Right ventricle myocardium inferior (tissue), 1 donor: ENCODE data around the gene TFIP11. TPM values are rescaled to one million over a fixed set of nuclear protein-coding genes. Genes with fewer than 3 reads are reported as not detected.

ENCODE experiments used
- ATAC-seq: fragments of 200-7000 bp; cut with Tn5 transposase; one replicate; pipeline ENCODE4 v1.9.1; 2020; ENCODE audit warnings: mild to moderate bottlenecking, moderate library complexity
- DNase-seq: peaks from one replicate; pipeline ENCODE4 v3.0.0; 2021; ENCODE audit errors: missing footprints
- intact Hi-C: fragments of 100-400 bp; cut with DNase I; formaldehyde crosslinking; loops from one replicate; pipeline ENCODE4 v1.11.0; 2022
- long read RNA-seq: library from polyadenylated mRNA; unstranded; transcript quantifications from one replicate; pipeline ENCODE4 v2.0.0, GENCODE V29; 2021
- total RNA-seq: library from RNA; stranded (reverse); fragmentation: NEBNext Ultra II Directional; extraction: Animal tissue kit (Norgen Biotek cat#: 25700); gene quantifications from one replicate; pipeline ENCODE4 v1.2.1, GENCODE V29; 2021
- donor health status: DM: no; HTN: yes; CAD: no; lungs with severe emphysema.

TFIP11 gene
- 20.3 TPM for total RNA-seq
- long read RNA-seq, transcript TFIP11-204 (15 exons, 3,586 nt) = major isoform, 25 of 42 reads
- long read RNA-seq, transcript TFIP11-201 (16 exons, 2,896 nt) = minor isoform, 6 of 42 reads
- long read RNA-seq, partial matches to known transcripts = 2 of 42 reads
- long read RNA-seq, other reads (novel, unspliced or antisense) = 8 of 42 reads

DNA sequence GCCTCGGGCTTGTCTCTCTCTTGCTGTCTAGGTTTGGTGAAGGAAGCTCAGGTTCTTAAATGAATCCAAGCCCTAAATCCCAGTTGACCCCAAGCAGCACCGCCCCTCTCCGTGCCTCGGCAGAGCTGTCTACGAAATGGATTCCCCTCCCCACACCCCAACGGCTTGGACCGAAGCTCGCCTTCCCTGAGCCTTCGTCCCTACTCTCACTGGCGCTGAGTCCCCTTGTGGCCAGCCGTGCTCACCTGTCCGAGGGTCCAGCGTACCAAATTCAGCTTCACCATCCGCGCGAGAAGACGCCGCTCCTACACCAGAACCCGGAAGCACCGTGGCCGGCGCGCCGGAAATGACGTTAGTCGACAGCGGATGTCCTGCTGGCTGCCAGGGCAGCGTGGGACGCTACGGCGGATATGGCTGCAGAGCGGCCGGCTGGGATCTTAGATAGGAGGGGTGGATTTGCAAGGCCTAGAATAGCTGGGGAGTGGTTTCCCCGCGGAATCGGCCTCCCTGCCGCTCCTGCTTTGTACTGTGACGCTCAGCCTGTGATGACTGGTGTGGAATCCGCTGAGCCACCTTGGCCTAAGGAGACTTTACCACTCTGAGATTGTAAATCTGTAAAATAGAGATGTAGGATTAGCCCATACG is at the start of gene TFIP11:
Gene TFIP11, minus strand, starts transcription at position 325 of the 645 bp plus-strand sequence. CDS start 2,201 bp downstream, outside the sequence.
- intact Hi-C loops = no loop called here
- DNase-seq (peak; percentile 98), ATAC-seq (peak; percentile 97)

DNA sequence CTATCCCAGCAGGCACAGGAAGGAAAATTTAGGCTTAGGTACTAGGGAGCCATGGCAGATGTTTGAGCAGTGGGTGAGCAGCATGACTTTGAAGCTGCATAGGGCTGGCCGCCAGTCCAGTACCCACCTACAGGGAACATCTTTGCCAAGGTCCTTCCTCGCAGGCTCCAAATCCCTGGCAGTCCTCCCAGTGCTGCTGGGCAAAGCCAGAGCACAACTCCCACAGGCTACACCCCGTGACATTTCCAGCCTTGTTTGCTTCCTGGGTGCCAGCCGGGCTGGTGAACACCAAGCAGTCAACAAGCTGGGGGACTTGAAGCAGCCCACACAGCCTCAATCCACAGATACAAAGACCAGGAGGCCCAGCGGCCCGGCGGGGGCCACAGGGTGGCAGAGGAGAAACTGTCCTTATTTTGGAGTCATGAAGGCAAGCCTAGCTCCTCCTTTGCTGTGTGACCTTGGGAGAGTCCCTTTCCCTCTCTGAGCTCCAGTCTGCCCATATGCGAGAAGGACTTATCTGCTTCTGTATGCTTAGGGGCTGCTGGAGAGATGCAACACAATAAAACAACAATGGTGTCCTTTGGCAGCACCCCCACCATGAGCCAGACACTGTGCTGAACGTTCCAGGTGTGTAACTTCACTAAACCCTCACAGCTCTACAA is 49.6 kb upstream of the TFIP11 start:
- DNase-seq = peak; percentile 80
- intact Hi-C loops = no loop called here

DNA sequence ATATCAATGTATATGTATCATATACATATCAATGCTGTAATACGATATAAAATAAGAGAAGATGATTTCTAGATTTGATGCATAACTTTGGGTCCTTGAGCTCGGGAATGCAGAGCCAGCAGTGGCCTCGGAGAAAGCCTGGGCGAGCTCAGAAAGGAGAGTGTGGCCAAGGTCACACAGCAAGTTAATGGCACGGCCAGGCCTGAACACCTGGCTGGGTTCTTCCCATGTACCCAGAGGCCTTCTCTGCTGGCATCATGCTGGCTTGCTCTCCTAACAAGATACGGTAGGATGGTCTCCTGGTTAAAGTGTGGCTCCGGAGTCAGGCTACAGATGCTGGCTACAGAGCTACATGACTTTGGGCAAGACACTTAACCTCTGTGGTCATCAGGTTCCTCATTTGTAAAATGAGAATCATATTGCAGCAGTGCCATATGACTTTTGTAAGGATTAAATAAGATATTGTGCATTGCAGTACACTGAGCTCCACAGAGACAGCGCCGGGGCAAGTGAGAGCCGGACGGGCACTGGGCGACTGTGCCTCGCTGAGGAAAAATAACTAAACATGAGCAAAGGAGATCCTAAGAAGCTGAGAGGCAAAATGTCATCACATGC is 47.8 kb upstream of the TFIP11 start:
- ATAC-seq (no peak), DNase-seq (no peak)
- intact Hi-C loops = no loop called here

More for the DNA sequence above, 49.6 kb upstream of the TFIP11 start:
- peak; percentile 92 for ATAC-seq

DNA sequence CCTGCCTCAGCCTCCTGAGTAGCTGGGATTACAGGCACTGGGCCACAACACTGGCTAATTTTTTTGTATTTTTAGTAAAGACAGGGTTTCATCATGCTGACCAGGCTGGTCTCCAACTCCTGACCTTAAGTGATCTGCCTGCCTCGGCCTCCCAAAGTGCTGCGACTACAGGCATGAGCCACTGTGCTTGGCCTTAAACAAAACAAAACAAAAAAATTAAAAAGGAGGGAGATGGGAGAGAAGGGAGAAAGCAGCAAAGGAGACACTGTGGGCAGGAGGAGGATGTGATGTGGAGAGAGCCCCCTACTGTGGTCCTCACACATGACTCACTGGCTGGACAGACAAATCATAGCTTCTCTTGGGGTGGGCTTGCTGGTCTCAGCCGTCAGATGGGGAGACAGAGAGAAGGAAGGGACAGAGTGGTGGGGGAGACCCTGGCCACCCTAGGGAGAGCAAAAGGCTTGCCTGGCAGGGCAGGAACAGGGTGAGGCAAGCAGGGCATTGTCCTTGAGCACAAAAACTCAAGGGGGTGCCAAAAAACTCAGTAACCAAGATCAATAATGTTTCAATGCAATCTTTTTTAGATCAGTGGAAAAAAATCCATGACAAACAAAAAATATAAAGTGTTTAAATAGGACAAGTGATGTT is 46.1 kb upstream of the TFIP11 start:
- intact Hi-C loops = no loop called here
- DNase-seq (no peak), ATAC-seq (no peak)

DNA sequence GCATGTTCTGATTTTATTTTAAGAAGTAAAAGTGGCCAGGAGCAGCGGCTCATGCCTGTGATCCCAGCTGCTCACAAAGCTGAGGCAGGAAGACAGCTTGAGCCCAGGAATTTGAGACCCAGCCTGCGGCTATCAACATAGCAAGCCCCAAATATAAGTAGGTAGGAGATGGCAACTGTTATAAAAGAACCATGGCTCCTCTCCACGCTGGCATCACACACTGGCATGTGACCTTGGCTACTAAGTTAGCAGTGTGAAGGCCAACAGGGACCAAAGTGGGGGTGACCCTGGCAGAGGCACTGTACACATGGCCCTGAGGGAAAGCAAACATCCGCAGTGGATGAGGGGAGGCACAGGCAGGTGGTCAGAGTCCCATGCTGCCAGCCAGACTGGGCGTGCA is 44.6 kb upstream of the TFIP11 start:
- DNase-seq (no peak), ATAC-seq (peak; percentile 38)
- intact Hi-C loops = no loop called here

DNA sequence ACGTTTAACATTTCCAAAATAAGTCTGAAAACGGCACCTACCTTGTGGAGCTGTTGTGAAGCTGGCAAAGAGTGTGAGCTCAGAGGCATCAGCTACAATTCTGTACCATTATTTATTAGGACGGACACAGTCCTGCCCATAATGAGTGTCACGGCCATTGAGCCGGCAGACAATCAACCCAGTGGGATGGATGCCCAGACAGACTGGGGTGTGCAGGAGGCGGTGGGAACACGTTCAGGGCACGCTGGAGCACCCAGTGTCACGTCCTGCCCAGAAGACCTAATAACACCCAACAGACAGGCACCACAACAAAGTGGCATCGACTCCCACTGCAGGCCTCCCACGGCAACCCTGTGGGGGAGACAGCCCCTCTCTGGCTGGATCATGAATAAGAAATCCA is 43.2 kb upstream of the TFIP11 start:
- ATAC-seq (peak; percentile 74), DNase-seq (no peak)
- intact Hi-C loops = no loop called here

DNA sequence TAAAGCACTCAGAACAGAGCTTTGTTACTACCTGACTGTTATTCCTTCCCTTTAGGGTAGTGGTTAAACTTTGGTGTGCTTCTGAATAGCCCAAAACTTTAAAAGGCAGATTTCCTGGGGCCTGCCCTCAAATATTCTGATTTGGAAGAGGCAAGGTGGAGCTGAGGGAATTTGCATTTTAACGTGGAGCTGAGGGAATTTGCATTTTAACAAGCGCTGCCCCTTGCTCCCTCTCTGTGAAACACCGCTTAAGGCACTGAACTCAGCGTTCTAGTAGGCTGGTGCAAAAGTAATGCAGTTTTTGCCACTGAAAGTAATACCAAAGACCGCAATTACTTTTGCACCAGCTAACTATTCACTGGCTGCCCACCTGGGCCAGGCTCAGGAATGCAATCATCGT is 42.7 kb upstream of the TFIP11 start:
- ATAC-seq (no peak), DNase-seq (no peak)
- intact Hi-C loops = no loop called here

DNA sequence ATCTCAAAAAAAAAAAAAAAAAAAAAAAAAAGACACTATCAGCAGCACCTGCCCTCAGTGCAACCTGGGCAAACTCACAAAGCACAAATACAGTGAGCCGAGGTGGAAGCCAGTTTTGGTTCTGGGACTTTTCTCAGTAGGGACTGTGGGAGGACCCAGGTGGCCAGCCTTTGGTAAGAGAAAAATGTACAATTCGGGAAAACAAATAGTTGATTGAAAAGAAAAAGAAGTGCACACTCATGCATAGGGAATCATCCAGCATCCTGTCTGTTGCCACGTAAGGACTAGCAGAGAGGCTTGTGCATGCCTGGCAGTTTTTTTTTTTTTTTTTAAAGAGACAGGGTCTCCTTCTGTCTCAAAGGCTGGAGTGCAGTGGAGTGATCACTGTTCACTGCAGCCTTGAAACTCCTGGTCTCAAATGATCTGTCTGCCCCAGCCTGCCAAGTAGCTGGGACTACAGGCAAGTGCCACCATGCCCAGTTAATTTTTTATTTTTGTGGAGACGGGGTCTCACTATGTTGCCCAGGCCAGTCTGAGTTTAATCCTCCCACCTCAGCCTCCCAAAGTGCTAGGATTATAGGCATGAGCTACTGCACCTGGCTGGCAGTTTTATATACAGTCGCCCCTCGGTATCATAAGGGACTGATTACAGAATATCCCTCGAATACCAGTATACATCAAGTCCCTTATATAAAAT is 40.9 kb upstream of the TFIP11 start:
- no peak for ATAC-seq
- intact Hi-C loops = no loop called here
- DNase-seq = no peak

DNA sequence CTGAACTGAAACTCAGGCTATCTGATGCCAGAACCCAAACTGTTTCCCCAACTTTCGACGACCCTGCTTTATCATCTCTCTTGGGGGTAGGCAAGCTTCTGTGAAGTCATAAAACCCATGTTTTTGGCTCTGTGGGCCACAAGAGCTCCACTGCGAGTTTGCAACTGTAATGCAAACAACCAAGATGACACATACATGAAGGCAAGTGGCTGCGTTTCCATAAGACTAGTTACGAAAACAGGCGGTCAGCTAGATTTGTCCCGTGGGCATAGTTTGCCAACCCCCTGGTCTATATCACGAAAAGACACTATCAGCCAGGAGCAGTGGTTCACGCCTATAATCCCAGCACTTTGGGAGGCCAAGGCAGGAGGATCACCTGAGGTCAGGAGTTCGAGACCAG is 40.2 kb upstream of the TFIP11 start:
- intact Hi-C loops = no loop called here
- DNase-seq (no peak), ATAC-seq (no peak)

DNA sequence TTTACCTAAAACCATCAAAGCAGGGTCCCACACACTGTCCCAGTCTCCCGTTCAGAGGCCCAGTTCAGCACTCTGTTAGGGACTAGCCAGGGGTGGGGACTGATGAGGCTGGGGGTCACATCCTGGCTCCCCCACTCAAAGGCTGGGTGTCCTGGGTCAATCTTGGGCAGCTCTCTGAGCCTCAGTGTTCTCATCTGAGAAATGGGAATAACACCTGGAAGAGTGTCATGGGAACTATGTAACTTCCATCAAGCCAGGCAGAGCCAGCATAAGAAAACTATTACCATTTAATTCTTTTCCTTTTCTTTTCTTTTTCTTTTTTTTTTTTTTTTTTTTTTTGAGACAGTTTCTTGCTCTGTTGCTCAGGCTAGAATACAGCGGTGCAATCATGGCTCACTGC is 39.3 kb upstream of the TFIP11 start:
- no peak for ATAC-seq
- no peak for DNase-seq
- intact Hi-C loops = loop anchor here (2.0 kb wide), 1 partner anchor 39 kb away; the partner anchor contains the start of gene TPST2

DNA sequence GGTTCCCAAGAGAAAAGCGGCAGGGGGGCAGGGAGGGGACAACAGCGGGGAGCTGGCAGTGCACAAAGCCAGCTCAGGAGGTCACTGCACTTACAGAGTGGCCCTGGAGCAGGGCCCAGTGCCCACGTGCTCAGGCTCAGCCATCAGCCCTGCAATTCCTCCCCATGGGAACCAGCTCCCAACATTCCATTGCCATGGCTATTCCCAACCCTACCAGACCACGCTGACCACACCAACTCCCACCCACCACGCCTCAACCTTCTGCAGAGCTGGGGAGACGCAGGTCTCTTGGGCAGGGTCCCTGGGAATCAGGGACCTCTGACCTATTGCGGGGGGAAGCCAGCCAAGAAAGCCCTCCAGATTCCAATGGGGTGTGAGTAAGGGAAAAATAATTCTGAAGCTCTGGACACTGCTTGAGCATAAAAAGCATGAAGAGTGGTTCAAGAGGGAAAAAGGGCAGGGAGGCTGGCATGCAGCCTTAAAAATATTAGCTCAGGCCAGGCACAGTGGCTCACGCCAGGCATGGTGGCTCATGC is 38.3 kb upstream of the TFIP11 start:
- DNase-seq = peak; percentile 83
- intact Hi-C loops = loop anchor here (2.0 kb wide), 1 partner anchor 40 kb away; the partner anchor contains the start of gene TPST2
- peak; percentile 72 for ATAC-seq

DNA sequence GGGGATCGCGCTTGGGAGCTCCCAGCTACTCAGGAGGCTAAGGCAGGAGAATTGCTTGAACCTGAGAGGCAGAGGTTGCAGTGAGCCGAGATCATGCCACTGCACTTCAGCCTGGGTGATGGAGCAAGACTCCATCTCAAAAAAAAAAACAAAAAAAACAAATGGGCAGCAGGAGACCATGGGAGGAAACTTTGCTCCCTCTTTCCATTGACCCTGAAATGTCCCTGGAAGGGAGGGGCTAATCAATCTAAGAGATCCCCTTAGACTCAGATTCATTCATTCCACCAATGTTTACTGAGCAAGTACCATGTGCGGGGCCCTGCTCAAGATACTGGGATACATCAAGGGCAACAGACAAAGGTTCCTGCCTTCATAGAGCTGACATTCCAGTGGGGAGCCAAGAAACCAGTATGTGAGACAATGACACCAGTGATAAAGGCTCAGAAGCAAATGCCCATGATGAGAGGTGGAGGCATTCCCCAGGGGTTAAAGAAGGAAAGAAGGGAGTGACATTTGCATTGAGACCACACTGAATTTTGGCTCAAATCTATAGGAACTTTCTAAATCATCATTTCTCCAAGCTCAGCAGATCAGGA is 37.7 kb upstream of the TFIP11 start:
- DNase-seq = no peak
- ATAC-seq = peak; percentile 41
- intact Hi-C loops = loop anchor here (2.0 kb wide), 1 partner anchor 41 kb away; the partner anchor contains the start of gene TPST2

DNA sequence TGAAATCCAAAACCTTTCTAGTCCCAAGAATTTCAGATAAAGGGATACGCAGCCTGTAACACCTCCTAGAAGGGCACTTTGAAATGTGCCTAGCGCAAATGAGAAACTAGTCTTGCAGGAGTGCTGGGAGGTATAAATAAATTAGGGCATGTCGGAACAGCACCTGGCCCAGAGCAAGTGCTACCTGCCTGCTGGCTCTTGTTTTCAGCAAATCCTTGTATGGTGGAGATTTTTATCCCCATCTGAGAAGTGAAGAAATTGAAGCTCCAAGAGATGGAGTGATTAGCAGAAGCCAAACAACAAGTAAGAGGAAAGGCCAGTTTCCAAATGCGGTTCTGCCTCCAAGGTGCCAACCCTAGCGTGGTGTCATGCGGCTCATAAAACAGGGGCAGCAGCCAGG is 36.7 kb upstream of the TFIP11 start:
- DNase-seq = no peak
- intact Hi-C loops = no loop called here
- ATAC-seq = no peak

DNA sequence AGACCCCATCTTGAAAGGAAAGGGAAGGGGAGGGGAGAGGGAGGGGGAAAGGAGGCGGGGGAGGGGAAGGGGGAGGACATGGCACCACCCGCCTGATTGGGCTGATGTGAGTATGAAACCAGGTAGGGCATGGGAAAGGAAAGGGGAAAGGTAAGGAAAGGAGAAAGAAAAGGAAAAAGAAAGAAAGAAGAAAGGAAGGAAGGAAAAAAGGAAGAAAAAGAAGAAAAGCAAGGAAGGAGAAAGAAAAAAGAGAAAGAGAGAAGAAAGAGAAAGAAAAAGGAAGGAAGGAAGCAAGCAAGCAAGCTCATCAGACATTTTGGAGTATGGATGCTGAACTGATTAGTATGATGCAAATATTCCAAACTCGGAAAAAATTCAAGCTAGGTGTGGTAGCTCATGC is 36.0 kb upstream of the TFIP11 start:
- ATAC-seq = no peak
- intact Hi-C loops = no loop called here
- DNase-seq = no peak

DNA sequence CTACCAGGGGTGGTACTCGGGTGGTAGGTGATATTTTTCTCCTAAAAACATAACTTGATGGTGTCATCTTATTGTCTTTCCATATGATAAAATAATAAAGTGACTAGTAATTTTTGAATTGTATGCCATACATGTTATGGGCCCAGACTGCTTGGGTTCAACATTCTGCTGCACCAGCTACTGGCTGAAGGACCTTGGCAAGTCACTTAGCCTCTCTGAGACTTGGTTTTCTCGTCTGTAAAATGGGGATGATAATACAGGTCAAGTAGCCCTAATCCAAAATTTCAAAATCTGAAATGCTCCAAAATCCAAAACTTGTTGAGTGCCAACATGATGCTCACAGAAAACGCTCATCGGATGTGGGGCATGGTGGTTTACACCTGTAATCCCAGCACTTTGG is 35.6 kb upstream of the TFIP11 start:
- intact Hi-C loops = no loop called here
- ATAC-seq (no peak), DNase-seq (no peak)

DNA sequence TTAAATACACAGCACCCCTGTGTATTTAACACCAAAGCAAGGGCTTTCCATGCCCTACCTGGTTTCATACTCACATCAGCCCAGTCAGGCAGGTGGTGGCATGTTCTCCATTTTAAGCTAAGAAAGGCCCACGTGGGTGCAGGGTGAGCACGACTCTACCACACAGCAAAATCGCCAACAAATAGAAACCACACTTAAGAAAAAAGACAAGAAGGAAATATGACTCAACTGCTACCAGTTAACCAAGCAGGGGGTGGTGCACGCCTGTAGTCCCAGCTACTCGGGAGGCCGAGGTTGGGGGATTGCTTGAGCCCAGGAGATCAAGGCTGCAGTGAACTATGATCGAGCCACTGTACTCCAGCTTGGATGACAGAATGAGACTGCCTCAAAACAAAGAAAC is 35.2 kb upstream of the TFIP11 start:
- intact Hi-C loops = no loop called here
- no peak for ATAC-seq
- DNase-seq = no peak

DNA sequence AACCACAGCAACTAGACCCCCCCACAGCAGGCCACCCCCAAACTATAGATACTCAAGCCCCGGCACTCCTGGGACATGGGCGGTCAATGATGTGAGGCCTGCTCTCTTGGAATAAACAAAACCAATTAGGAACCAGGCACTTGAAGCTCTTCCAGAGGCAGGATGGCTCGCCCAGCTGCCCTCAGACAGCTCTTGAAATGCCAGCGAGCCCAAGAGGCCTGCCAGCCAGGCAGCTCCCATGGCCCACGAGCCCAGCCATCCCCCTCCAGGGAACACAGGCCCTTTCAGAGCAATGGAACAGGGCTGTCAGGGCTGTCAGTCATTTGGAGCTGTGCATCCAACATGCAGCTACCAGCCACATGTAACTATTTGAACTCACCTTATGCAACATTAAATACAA is 34.0 kb upstream of the TFIP11 start:
- intact Hi-C loops = no loop called here
- DNase-seq (peak; percentile 85), ATAC-seq (peak; percentile 86)

DNA sequence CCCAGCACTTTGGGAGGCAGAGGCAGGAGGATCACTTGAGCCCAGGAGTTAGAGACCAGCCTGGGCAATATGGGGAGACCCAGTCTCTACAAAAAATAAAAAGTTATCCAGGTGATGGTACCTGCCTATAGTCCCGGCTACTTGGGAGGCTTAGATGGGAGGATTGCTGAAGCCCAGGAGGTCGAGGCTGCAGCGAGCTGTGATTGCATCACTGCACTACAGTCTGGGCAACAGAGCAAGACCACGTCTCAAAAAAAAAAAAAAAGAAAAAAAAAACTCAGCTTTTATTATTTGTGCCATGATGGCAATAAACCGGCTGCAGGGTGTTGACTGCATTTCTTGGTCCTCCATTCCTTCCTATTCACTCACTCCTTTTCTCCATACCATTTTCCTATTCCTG is 33.6 kb upstream of the TFIP11 start:
- ATAC-seq (no peak), DNase-seq (no peak)
- intact Hi-C loops = loop anchor here (2.0 kb wide), 1 partner anchor 17 kb away; no protein-coding TSS in a partner anchor
